ENCODE data around the gene NCAPH2.

The NCAPH2 gene

DNA sequence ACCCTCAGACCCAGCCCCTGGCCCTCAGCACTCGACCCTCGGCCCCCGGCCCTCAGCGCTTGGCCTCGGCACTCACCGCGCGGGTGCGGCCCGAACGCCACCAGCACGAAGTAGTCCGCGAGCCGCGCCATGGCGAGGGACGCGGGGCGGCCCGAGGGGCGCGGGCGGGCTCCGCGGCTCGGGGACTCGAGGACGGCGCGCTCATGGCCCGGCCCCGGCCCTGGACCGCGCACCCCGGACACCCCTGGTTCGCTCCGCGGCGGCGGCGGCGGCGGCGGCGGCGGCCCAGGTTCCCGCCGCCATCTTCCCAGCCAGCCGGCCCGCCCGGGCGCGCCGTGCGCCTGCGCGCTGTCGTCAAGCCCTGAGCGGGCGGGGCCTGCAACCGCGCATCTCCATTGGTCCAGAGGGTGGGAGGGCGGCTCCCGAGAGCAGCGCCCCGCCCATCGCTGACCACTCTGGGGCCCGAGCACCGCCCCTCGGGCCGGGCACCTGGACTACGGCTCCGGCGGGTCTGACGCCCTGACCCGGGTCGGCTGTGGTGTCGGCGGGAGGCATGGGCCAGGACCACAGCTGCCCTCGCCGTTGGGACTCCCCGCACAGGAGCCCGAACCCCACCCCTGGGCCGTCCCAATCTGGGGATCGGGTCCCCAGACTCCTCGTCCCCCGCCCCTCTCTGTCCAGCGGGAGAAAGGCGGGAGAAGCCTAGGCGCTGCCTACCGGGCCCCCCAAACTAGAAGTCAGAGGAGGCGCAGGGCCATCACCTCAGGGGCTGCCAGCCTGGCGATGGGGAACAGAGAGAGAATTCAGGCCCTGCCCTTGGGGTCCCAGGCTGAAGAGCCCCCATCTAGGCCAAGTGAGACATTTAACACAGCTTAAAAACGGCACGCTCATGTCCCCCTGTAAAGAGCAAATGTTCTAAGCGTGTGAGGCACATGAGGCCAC lies 33.0 kb upstream of the NCAPH2 start, which contains the start of gene SBF1:
Gene SBF1 (minus strand): TSS at position 326 of the 942 bp plus-strand sequence. CDS start 195 bp downstream, at position 131.
- peak; percentile 88 for DNase-seq

DNA sequence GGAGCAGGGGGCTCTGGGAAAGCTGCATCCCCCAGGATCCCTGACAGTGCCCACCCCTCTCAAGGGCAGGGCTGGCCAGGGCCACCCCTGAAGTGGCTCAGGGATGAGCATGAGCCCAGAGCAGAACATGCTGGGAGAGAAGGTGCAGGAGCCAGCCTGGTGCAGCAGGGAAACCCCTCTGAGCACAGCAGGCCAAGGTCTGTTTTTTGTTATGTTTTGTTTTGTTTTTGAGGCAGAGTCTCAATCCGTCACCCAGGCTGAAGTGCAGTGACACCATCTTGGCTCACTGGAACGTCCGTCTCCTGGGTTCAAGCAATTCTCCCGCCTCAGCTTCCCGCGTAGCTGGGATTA lies 32.4 kb upstream of the NCAPH2 start:
- no peak for DNase-seq

DNA sequence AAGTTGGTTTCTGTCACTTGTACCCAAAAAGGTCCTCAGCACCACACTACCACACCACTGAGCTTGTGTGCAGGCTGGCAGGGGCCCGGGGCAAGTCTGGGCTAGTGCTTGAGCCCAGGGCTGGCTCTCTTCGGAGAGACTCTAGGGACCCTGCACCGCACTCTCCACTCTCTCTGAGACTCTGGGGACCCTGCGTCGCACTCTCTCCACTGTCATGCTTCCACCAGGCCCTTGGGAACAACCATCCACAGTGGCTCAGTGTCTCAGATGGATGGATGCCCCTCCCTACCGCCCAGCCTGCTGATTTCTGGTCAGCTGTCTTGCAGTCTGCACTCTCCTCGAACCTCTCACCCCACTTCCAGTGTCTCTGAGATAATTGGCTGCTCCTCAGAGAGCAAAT lies 31.2 kb upstream of the NCAPH2 start:
- no peak for DNase-seq

DNA sequence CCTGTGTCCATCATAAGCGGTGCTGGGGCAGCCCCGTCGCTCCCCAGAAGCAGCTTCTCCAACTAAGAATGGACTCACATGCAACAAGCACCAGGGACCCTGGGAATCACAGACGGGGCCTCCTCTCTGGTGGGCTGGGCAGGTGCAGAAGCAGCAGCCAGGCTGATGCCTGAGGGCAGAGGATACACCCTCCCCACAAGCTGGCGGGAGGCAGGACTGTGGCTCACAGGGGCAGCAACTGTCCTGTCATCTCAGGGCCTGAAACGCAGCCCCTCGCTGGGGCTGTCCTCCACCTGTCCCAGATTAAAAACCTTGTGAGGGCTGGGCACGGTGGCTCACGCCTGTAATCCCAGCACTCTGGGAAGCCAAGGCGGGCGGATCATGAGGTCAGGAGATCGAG lies 30.1 kb upstream of the NCAPH2 start:
- no peak for DNase-seq

DNA sequence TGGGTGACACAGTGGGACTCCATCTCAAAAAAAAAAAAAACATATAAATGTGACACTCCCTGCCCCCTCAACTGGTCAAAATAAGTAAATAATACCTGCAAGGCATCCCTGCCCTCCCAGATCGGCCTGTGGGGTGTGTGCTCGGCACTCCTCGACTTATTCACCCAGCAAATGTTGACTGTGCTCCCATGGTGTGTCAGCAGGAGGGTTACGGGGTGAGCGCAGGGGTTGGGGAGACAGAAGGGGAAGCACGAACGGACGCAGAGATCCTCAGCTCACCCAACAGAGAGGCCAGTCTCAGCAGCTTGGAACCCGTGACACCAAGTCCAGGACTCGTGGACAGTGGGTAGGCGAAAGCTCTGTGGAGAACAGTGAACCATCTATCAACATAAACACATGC lies 28.3 kb upstream of the NCAPH2 start:
- DNase-seq: no peak

DNA sequence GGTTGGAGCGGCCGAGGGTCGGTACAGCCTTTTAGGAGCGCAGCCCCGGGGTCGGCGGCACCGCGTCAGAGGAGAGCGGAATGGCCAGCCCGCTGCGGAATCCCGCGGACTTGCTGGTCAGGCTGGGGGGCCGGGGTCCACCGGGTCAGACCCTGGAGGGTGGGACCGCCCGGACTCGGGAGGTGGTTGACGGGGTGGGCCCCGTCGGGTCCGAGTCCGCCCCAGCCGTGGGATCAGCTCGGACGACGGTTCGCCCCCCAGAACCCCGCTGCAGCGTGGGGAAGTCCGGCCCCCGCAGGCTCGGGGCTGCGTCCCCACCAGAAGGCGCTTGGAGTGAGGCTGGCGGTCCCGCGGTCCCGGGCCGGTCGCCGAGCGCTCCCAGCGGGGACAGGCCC lies 27.0 kb upstream of the NCAPH2 start:
- no peak for DNase-seq

DNA sequence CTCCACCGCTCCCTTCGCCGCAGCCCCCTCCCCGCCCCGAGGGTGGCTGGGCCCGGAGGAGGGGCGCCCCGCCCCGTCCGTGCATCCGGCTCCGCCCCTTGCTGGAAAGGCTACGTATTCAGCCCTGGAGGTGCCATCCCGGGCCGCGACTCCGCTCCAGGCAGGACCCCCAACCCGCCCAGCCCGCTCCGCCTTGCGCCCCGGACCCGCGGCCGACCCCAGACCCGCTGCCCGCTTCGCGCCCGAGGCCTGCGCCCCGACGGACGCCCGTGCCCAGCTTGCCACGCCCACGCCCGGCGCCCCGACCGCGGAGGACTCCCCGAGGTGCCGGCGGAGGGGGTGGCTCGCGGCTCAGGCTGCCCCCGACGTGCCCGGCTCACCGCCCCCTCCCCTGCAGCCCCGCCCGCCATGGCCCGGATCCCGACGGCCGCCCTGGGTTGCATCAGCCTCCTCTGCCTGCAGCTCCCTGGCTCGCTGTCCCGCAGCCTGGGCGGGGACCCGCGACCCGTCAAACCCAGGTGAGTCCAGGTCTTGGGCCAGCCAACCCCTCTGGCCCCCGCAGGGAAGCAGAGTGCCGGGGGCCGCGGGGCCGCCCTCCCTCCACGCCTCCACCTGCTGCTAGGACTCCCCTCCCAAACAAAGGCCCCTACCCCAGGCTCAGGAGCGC lies 26.5 kb upstream of the NCAPH2 start, which contains the start of gene ADM2:
Gene ADM2 (plus strand): TSS at position 104 of the 667 bp plus-strand sequence. CDS start 305 bp downstream, at position 409.
- DNase-seq: peak; percentile 68

DNA sequence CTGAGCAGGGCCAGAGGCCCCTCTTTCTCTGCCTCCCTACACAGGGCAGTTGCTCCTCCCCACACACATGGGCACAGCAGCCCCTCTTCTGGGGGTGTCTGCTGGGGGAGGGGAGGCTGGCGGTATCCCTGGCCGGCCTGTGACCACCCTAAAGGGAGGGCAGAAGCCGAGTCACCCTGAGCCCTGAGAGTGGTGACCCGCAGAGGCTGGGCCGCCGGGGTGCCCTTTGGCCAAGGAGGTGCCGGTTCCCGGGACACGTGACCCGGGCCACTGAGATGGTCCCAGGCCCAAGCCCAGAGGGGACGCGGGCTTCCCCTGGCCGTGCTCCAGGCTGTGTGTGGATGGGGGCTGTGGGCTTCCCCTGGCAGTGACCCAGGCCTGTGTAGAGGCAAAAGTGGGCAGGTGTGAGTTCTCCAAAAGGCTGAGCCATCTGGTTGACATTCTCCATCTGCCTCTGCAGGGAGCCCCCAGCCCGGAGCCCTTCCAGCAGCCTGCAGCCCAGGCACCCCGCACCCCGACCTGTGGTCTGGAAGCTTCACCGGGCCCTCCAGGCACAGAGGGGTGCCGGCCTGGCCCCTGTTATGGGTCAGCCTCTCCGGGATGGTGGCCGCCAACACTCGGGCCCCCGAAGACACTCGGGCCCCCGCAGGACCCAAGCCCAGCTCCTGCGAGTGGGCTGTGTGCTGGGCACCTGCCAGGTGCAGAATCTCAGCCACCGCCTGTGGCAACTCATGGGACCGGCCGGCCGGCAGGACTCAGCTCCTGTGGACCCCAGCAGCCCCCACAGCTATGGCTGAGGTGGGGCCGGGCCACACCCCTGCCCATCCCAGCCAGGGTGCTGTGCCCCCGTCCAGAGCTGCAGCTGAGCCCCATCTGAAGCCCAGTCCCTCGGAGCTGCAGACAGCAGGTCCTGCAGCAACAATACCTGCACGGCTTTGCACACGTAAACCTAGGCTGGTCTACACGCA lies 25.6 kb upstream of the NCAPH2 start:
- DNase-seq: no peak

DNA sequence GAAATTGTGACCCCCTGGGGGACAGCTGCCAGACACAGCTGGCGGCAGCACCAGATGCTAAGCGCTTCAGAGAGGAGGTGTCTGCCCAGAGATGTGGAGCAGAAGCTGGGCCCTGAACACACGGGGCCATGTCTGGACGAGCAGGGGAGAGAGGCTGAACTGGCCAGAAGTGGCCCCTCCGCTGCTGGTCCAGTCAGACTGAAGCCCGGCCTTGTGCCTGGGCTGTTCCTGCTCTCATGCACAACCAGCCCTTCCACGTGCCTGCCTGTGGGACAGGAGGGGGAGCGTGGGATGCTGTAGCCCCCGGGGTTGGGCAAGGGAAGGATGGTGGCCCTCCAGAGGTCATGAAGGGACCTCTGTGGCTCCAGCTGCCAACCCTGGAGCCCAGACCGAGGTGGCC lies 24.9 kb upstream of the NCAPH2 start:
- DNase-seq: no peak

DNA sequence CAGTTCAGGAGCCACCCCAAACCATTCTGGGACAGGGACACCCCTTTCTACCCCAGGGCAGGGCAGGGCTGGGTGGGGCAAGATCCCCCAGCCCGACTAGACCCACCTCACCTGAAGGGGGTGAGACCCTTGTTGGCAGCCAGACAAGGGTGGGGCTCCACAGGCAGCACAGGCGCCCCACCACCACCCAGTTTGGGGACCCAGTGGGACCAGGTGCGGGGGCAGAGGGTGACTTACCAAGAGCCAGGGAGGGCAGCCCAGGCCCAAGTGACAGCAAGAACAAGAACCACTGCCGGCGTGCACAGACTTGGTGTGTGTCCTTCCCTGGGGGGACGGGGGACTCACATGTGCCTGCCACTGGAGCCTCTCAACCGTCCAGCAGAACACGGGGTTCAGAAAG lies 24.5 kb upstream of the NCAPH2 start:
- DNase-seq: no peak

DNA sequence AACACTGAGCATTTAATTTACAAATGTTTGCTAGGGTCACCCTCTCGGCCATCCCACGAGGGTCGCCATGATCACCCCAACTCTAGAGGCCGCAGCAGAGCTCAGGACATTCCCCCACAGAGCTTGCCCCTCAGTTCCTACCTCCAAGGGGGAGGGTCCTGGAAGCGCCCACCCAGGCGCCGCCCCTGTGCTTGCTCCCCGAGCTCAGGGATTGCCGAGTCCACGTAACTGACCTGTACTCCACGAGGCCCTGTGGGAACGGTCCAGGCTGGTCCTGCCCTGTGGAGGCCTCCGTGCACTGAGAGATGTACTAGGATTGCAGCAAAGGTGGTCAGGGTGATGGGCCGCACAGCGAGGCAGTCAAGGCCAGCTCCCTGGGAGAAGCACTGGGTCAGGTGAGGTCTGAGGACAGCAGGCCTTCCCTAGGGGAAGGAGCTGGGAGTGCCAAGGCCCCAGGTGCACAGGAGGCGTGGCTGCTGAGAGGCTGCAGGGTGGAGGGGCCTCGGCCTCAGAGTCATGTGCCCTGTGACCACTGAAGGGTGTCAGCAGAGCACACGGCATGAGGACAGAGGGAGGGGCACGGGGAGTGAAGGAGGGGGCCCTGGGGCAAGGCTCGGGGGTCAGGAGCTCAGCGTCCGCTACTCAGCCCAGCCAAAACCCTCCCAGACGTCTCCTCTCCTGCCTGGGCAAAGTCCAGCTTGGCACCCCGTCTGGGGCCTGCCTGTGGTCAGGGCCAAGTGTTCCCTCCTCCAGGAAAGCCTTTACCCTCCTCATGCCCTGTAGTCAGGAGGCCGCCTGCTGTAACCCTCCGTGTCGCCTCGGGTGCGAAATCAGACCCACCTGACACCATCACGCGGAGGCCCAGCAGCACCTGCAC lies 23.8 kb upstream of the NCAPH2 start:
- no peak for DNase-seq

DNA sequence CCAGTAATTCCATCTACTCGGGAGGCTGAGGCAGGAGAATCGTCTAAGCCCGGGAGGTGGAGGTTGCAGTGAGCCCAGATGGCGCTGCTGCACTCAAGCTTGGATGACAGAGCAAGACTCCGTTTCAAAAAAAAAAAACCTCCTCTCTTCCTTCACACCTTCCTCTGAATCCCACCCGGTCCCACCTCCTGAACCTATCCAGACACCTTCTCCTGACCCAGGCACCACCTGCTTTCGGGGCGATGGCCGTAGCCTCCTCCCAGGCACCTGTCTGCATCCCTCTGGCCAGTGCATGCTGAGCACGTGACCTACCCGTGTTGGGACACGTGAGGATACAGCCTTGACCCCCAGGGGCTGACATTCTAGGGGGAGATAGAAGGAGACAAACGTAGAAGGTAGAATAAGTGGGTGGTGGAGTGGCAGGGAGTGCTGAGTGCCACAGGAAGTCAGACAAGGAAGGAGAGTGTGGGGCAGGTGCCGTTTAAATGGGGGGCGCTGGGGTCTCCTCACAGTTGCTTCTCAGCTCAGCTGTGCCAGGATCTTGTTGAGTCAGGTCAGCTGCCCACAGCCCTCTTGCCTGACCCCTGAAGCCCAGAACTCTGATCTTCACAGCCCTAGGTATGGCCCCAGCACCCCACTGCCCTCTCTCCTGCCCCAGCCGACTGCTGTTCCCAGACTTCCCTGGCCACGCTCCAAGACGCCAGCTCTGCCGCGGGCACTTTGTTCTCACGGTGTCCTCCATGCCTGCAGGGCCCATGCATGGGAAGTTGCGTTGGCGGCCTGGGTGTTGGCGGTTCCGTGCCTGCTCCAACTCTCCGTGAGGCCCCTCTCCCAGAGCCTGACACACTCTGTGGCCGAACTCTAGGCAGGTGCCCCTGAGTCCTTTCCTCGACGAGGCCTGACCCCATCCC lies 22.5 kb upstream of the NCAPH2 start:
- no peak for DNase-seq

DNA sequence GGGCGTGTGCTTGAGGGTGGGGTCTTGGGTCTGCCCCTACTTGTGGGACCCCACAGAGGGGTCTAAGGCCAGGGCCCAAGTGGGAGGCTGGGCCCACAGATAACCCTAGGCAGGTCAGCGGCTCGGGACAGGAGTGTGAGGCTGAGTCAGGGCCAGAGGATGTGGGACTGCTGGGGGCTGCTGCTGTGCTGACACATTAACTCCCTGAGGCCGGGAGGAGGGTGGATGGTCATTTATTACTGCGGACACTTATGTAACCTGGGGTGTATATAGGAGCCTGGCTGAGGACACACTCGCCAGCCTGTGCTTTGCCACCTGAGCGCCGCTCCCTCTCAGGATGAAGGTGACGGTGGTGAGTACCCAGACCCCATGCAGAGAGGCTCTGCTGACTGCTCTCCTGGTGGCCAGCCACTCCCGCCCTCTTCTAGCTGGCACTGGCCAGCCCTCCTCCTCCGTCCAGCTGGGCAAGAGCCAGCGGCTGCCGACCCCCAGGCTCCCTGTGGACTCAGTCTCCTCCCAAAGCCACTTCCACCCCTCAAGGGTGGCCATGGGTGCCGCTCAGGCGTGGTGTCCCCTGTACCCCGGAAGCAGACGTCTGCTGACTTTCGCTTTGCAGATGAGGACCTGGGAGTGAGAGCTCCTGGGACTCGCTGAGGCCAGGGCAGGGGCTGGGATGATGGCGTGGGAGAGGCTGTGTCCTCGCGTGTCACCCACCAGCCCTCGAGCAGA lies 21.3 kb upstream of the NCAPH2 start, which contains the start of gene MIOX:
Gene MIOX (plus strand): TSS at position 299 of the 729 bp plus-strand sequence. CDS start 39 bp downstream, at position 338.
- no peak for DNase-seq

DNA sequence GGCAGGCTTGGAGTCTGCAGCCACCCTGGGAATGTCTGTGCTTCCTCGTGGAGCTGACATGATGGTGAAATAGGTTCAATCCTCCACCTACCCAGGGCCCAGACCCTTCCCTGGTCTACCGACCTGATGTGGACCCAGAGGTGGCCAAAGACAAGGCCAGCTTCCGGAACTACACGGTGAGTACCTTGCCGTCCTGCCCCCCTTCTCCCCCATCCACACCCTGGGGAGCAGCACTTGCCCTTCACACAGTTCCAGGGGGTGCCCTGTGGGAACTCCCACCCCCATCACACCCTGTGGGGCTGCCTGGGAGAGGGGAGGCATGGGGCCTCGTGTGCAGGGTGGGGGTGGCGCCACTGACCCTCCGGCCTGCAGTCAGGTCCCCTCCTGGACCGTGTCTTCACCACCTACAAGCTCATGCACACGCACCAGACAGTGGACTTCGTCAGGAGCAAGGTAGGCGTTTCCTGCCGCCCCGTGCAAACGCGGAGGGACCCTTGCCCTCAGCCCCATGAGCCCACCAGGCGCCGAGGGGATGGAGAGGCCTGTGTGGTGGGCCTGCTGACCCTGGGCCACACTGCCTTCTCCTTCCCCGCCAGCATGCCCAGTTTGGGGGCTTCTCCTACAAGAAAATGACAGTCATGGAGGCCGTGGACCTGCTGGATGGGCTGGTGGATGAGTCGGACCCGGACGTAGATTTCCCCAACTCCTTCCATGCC lies 20.6 kb upstream of the NCAPH2 start:
- no peak for DNase-seq

DNA sequence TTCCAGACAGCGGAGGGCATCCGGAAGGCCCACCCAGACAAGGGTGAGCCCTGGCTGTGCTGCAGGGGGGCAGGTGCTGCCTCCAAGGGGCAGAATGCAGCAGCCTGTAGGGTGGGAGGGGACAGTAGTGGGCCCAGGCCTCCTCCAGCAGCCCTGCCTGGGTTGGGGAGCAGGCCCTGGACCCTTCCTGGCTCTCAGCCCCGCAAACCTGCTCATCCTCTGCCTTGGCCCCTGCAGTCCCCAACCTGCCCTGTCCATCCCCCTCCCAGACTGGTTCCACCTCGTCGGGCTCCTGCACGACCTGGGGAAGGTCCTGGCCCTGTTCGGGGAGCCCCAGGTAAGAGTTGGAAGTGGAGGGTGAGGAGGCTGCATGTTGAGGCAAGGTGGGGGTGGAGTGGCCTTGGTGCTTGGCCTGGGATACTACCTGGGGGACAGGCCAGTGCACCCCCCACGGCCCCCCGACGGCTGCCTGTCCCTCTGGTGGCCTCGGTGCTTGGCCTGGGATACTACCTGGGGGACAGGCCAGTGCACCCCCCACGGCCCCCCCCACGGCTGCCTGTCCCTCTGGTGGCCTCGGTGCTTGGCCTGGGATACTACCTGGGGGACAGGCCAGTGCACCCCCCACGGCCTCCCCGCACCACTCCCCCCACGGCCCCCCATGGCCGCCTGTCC lies 19.9 kb upstream of the NCAPH2 start:
- DNase-seq: no peak

DNA sequence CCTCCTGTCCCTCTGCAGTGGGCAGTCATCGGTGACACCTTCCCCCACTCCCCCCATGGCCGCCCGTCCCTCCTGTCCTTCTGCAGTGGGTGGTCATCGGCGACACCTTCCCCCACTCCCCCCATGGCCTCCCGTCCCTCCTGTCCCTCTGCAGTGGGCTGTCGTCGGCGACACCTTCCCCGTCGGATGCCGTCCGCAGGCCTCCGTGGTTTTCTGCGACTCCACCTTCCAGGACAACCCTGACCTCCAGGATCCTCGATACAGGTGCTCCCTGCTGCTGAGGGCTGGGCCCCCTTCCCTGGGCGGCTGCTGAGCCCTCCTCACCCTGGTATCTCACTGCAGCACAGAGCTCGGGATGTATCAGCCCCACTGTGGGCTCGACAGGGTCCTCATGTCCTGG lies 19.1 kb upstream of the NCAPH2 start:
- no peak for DNase-seq

DNA sequence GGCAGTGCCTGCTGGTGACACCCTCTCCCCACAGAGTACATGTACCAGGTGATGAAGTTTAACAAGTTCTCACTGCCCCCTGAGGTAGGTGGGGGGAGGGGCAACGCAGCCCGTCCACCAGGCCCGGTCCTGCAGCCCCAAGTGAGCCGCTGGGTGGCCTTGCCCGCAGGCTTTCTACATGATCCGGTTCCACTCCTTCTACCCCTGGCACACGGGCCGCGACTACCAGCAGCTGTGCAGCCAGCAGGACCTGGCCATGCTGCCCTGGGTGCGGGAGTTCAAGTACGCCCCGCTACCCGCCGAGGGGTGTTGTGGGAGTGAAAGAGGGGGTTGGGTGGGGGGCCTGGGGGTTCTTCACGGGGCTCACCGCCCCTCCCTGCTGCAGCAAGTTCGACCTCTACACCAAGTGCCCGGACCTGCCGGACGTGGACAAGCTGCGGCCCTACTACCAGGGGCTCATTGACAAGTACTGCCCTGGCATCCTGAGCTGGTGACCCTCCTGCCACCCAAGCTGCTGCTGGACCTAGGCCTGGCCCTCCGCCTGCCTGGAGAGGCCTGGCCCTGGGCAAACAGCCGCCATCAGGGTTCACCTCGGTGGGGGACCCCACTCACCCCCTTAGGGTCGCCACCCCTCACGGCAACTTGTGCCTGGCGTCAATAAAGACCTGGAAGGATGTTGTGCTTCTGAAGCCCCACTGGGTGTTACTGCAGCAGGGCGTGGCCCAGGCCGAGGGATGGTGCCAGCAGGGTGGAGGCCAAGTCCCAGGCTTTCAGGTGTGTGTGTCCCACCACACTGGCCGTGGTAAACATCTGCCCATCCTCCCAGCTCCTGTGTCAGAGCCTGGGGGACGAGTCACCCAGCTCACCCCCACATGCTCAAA lies 18.4 kb upstream of the NCAPH2 start:
- DNase-seq: no peak
